ENCODE measurements around the gene MYO19.
"Not testable (repeated sequence)": the region's sequence is repeated elsewhere in the genome, so short reads cannot be mapped to it uniquely, and the experiment has no call there.

Gene MYO19

DNA sequence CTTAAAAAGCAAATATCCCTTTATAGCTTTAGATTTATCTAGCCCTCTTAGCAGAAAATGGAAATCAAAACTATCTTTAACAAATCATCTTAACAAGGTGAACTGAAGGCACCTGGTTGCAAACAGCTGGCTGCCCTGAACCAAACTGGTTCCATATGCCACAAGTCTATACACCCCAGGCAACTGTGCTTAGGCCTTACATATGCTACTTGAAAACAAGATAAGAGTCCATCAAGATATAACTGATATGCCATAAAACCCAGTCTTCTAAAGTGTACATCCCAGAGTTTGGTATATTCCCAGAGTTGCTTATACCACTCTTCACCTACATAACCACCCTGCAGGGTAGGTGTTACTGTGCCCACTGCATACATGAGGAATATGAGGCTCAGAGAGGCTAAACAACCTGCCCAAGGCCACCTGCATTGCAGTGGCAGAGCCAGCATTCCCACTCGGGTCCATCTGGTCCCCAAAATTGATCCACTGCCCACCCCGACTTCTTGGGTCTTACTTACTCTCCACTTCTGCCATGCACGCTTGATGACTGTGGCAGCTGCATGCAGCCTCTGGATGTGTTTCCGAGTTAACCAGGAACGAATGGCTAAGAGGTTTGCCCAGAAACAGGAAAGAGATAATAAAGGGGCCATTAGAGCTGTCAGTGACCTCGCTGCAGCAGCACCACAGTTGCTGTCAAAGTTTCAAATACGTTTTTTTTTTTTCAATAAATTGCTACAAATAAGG is 35.9 kb downstream of the MYO19 start:
- no peak for DNase-seq

- no peak for DNase-seq
Measured at GRCh38 chr17:36498155-36498554, 36.5 kb downstream of the MYO19 start.

DNA sequence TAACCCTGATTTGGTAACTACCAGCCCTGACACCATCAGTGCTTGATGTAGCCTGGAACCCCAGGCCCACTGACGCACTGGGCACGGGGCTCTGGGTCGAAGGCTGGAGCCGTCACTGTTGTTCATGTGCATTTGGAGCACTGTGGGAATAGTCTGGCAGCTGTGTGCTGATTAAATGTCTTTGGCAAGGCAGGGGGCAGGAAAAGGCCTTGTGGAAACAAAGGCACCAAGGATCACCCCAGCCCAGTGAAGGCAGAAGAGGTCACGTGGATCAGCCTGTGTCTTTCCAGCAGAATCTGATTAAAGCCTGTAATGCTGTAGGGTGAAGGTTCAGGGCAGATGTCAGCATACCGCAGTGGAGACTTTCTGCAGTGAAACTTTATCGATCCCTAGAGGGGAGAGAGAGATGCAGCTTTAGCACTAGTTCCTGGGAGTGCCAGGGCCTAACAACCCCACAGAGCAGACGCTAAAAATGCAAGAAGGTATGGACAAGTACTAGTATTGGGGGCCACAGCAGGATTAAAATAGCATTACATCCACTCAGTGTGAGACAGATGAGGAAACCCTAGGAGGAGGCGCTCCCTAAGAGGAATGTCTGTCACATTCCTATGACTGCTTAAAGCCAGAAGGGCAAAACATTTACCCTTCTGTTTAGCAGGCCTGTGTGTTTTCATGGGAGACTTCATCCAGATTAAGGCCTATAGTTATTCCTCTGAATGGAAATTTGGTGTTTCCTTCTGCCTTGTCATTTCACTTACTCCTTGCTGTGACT is 38.5 kb downstream of the MYO19 start:
- DNase-seq, result no peak

DNA sequence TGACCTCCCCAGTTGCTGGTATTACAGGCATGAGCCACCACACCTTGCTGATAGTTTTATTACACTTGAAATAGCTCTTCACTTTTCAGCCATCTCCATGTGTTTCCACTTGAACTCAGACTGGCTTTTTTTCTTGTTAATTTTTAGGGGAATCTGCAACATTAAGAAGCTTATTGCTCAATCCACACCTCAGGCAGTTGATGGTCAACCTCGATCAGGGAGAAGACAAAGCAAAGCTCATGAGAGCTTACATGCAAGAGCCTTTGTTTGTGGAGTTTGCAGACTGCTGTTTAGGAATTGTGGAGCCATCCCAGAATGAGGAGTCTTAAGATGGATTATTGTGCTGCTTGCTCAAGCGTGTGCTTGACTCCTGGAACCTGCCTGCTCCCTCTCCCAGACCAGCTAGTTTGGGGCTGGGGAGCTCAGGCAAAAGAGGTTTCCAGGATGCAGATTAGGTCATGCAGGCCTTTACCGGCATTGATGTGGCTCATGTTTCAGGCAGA is 39.5 kb downstream of the MYO19 start:
- no peak for DNase-seq

- DNase-seq, result no peak
Measured at GRCh38 chr17:36494674-36495073, 40.0 kb downstream of the MYO19 start.

- no peak for DNase-seq
Measured at GRCh38 chr17:36493956-36494355, 40.7 kb downstream of the MYO19 start.

GRCh38 chr17:36486204-36487194 is 48.2 kb downstream of the MYO19 start, which contains the start of gene ZNHIT3:
Gene ZNHIT3 (plus strand): TSS chr17:36486681. CDS start chr17:36486700, 19 bp downstream.
- DNase-seq, result peak; percentile 92 to 98

DNA sequence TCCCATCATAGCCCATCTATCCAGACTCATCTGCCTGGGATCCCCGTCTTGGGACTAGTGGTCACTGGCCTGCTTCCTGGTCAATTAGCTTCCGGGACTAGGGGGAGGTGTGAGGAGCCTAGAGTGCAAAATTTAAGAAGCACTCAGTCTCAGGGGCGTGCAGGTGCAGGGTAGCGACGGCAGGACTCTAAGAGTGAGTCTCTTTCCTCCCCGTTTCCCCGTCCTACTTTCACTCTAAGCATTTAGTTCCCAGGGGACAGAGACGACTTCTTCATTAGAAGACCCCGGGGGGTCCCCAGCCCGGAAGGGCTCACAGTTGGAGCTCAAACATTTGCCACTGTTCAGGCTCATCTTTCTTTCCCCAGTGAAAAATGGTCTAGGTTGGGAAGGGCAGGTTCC is 48.9 kb downstream of the MYO19 start:
- DNase-seq, result peak in 1 of 2 experiments; percentile 22

- no peak for DNase-seq
Measured at GRCh38 chr17:36485027-36485426, 49.6 kb downstream of the MYO19 start.

GRCh38 chr17:36484021-36484420 is 50.6 kb downstream of the MYO19 start:
- not testable (repeated sequence) for DNase-seq

DNA sequence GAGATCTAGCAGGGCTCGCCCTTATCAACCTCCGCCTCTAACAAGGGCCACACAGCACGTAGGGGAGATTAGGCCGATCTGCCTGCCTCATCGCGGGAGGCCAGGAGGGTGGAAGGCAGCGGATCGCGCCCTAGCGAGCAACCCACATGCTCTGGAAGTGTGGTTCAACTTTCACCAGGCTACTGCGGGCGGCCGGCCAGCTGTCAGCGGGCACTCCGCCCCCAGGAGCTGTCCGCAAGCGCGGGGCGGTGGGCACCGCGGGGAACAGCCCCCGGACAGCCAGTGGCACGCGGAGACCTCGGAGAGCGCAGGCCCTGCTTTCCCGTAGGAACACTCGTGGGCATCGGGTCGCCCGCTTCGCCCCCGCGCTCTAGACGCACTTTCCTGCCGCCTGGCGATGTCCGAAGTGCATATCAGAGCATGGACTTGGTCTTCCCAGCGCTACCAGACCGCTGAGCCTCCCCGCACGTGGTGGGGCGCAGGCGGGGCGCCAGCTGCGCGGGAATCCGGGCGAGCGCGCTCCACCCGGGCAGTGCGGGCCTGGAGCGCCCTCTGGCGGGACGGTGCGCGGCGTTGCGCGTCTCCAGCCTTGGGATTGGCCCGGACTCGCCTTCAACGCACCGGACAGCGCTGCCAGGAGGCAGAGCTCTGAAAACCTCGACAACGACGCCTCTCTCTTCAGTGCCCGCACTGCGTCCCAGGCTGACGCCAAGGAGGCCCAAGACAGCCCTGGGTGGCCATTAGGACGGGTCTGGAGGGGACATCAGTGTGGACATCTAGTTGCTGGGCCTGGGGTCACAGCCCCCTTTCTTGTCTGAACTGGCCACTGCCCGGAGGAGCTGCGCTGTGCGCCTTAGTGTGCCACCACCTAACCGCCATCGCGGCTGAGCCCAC is 51.8 kb downstream of the MYO19 start:
- peak; percentile 78 to 80 for DNase-seq

GRCh38 chr17:36481829-36482228 is 52.8 kb downstream of the MYO19 start:
- DNase-seq, result no peak

- DNase-seq, result peak in 1 of 2 experiments; percentile 23
Measured at GRCh38 chr17:36475346-36475970, 59.2 kb downstream of the MYO19 start.

DNA sequence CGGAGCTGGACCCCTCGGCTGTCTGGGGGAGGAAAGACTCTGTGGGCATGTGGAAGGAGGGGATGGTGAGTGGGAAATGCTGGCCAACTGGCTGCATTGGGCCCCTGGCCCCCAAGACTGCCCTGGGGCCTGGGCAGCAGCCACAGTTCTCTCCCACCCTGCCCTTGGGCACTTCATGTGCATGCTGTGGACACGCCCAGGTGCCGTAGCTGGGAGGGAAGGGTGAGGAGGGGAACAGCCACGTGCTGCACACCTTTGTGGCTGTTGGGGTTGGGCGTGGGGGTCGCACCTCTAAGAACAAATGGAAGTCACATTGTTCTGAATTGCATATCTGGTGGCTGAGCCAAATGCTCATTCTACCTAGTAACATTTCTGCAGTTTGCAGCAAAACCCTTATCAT is 60.1 kb downstream of the MYO19 start:
- no peak for DNase-seq

DNA sequence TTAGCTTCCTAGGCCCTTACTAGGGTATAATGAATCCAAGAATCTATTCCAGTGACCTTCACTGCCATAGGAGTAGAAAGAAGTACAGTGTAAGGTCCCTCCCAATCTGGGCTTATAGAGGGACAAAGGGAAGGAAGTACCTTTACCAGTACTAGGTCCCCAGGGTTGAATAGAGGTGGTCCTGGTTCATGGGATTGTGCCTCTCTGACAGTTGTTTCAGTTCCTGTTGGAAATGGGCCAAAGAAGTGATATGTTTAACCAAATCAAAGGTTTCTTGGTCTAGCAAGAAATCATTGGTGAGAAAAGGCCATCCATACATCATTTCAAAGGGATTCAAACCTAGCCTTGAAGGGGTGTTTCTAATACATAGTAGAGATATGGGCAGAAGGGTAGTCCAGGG is 64.2 kb downstream of the MYO19 start:
- DNase-seq, result no peak

DNA sequence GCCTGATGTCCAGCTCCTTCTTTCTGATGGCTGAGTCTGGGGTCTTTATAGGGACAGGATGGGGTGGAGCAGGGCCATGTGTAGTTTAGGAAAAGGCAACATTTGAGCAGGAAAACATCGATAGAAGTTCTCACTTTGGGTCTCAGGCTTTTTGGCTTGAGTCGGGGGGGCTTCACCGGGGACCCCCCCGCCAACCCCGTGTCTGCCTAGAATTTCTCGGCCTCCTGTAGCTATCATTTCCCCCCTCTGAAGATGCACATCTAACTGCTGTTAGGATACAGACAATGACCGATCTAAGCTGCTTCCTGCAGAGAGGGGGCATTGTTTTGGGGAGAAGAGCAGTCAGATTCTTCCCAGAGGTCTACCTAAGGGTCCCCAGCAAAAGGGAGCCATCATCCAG is 64.9 kb downstream of the MYO19 start:
- DNase-seq, result no peak

DNA sequence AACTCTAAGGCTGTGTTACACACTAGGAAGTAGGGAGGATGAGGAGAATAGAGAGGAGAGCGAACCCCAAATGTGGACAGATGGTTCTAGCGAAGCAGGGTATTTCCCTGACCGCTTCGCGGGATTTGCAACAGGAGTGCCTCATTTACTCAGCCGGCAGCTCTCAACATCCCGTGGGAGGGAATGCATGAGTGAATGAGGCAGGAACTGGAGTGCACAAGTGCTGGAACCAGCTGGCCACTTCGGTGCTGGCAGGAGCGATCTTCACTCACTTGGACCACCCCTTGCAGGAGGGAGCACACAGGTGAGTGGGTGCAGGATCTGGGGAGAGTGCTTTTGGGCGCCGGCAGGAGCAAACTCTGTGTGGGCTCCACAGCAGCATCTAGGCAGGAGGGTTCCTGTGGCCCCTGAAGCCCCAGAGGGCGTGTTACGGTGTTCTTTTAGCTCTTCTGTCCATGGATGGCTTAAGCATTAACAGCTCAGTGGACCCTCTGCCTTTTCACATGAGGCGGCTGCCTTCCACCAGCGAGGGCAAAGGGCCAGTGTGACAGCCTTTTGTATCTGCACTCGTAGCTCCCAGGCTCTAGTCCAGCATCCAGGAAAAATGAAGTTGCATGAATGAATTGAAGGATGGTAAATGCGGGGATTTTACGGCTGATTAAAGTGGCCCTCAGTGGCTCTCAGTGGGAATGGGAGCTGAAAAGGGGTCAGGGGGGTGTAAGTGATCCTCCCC is 65.6 kb downstream of the MYO19 start:
- DNase-seq, result no peak

DNA sequence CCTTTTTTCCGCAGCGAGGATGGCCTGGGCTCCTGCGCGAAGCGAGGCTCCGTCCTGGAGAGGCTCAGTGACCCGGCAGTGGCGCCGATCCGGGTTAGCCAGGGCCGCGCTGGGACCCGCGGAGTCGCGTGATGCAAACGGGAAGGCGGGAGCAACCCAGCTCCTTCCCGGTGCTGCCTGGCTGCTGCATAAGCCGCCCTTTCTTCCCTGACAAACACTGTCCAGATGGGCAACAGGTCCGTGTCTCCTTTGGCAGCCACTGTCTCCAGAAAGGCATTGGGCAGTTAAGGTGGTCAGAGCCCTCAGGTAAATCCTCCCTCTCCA is 69.9 kb downstream of the MYO19 start:
- DNase-seq, result no peak

GRCh38 chr17:36463916-36464764 is 70.5 kb downstream of the MYO19 start:
- no peak for DNase-seq

Data from NCI-H2081 (cell line).